HG03280 (cell line): Measurements from ENCODE around the gene PCDHGA10.
A peak's percentile ranks its signal among the peaks of the same experiment; 100 is the strongest.
"Not testable (repeated sequence)": the region's sequence is repeated elsewhere in the genome, so short reads cannot be mapped to it uniquely, and the experiment has no call there.

Experiments used
- ATAC-seq: cut with Tn5 transposase; IDR thresholded peaks from one replicate; pipeline ENCODE4 v1.9.1; 2021; ENCODE audit warnings: mild to moderate bottlenecking, moderate library complexity; ENCODE audit not compliant: unreplicated experiment

The PCDHGA10 gene

DNA sequence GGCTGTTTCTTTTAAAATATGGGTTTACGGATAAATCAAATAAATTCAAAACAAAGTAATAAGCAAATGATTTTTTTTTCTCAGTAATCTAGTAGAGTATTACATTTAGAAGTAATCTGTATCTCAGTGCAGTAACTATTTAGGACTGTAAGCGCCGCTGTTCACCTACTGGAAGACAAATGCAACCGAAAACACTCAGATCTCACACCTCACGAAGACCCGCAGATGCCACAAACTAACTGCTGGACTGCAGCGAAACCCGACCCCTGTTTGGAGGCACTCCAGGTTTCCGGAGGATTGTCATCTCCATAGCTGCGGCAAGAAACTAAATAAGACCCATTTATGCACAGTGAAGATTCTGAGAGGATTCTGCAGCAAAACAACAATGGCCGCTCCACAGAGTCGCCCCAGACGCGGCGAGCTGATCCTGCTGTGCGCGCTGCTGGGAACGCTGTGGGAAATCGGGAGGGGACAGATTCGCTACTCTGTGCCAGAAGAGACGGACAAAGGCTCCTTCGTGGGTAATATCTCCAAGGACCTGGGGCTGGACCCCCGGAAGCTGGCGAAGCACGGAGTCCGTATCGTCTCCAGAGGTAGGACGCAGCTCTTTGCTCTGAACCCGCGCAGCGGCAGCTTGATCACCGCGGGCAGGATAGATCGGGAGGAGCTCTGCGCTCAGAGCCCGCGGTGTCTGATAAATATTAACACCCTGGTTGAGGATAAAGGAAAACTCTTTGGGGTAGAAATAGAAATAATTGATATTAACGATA is 20.2 kb upstream of the PCDHGA10 start, which contains the start of gene PCDHGA8:
PCDHGA8 (plus strand) TSS at position 205 of the 770 bp plus-strand sequence; CDS start at position 386, 181 bp downstream.
- no peak for ATAC-seq

DNA sequence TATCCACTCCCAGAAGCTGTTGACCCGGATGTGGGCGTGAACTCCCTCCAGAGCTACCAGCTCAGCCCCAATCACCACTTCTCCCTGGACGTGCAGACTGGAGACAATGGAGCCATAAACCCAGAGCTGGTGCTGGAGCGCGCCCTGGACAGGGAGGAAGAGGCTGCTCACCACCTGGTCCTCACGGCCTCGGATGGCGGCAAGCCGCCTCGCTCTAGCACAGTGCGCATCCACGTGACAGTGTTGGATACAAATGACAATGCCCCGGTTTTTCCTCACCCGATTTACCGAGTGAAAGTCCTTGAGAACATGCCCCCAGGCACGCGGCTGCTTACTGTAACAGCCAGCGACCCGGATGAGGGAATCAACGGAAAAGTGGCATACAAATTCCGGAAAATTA is 19.5 kb upstream of the PCDHGA10 start:
- ATAC-seq = no peak

DNA sequence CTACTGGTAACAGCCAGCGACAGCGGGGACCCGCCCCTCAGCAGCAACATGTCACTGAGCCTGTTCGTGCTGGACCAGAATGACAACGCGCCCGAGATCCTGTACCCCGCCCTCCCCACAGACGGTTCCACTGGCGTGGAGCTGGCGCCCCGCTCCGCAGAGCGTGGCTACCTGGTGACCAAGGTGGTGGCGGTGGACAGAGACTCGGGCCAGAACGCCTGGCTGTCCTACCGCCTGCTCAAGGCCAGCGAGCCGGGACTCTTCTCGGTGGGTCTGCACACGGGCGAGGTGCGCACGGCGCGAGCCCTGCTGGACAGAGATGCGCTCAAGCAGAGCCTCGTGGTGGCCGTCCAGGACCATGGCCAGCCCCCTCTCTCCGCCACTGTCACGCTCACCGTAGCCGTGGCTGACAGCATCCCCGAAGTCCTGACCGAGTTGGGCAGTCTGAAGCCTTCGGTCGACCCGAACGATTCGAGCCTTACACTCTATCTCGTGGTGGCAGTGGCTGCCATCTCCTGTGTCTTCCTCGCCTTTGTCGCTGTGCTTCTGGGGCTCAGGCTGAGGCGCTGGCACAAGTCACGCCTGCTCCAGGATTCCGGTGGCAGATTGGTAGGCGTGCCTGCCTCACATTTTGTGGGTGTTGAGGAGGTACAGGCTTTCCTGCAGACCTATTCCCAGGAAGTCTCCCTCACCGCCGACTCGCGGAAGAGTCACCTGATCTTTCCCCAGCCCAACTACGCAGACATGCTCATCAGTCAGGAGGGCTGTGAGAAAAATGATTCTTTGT is 18.2 kb upstream of the PCDHGA10 start:
- not testable (repeated sequence) for ATAC-seq

- not testable (repeated sequence) for ATAC-seq
Measured at GRCh38 chr5:141397756-141398551, 14.8 kb upstream of the PCDHGA10 start, which contains the start of gene PCDHGB5. PCDHGB5 (plus strand) TSS chr5:141397947; CDS start chr5:141398128, 181 bp downstream.

GRCh38 chr5:141398608-141399007 is 14.2 kb upstream of the PCDHGA10 start:
- no peak for ATAC-seq

DNA sequence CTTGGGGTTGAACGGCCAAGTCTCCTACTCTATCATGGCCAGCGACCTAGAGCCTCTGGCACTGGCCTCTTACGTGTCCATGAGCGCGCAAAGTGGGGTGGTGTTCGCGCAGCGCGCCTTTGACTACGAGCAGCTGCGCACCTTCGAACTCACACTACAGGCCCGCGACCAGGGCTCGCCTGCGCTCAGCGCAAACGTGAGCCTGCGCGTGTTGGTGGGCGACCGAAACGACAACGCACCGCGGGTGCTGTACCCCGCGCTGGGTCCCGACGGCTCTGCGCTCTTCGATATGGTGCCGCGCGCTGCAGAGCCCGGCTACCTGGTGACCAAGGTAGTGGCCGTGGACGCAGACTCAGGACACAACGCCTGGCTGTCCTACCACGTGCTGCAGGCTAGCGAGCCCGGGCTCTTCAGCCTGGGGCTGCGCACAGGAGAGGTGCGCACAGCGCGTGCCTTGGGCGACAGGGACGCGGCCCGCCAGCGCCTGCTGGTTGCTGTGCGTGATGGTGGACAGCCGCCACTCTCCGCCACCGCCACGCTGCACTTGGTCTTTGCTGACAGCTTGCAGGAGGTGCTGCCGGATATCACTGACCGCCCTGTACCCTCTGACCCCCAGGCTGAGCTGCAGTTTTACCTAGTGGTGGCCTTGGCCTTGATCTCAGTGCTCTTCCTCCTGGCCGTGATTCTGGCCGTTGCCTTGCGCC is 13.1 kb upstream of the PCDHGA10 start:
- ATAC-seq = no peak

DNA sequence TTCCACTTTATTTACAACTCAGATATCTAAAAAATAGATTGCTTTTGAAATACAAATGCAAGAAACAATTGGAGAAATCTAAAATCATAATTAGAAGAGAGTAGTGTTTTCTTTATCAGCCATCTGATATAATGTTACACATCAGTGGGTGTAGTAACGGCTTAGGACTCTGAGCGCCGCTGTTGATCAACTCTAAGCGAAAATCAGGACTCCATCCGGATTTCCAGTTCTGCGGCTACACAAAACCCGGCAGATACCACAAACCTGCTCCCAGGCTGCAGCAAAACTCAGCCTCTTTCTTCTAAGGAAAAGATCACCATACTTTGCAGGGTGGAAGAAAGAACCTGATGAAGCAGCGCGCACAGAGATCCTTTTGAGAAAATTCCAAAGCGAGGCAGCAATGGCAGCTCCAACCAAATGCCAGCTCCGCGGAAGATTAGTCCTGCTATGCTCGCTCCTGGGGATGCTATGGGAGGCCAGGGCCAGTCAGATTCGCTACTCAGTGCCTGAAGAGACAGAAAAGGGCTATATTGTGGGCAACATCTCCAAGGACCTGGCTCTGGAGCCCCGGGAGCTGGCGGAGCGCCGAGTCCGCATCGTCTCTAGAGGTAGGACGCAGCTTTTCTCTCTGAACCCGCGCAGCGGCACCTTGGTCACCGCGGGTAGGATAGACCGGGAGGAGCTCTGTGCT is 10.1 kb upstream of the PCDHGA10 start, which contains the start of gene PCDHGA9:
PCDHGA9 (plus strand) TSS at position 226 of the 691 bp plus-strand sequence; CDS start at position 401, 175 bp downstream.
- no peak for ATAC-seq

- no peak for ATAC-seq
Measured at GRCh38 chr5:141403387-141403786, 9.4 kb upstream of the PCDHGA10 start.

GRCh38 chr5:141407790-141408505 is 4.8 kb upstream of the PCDHGA10 start, which contains the start of gene PCDHGB6:
PCDHGB6 (plus strand) TSS chr5:141408021; CDS start chr5:141408203, 182 bp downstream.
- ATAC-seq = peak; percentile 66

- ATAC-seq = no peak
Measured at GRCh38 chr5:141409598-141410306, 3.0 kb upstream of the PCDHGA10 start.

- ATAC-seq = no peak
Measured at GRCh38 chr5:141411575-141411974, 1.2 kb upstream of the PCDHGA10 start.

- no peak for ATAC-seq
Measured at GRCh38 chr5:141413540-141414069, 818 bp downstream of the PCDHGA10 start.

DNA sequence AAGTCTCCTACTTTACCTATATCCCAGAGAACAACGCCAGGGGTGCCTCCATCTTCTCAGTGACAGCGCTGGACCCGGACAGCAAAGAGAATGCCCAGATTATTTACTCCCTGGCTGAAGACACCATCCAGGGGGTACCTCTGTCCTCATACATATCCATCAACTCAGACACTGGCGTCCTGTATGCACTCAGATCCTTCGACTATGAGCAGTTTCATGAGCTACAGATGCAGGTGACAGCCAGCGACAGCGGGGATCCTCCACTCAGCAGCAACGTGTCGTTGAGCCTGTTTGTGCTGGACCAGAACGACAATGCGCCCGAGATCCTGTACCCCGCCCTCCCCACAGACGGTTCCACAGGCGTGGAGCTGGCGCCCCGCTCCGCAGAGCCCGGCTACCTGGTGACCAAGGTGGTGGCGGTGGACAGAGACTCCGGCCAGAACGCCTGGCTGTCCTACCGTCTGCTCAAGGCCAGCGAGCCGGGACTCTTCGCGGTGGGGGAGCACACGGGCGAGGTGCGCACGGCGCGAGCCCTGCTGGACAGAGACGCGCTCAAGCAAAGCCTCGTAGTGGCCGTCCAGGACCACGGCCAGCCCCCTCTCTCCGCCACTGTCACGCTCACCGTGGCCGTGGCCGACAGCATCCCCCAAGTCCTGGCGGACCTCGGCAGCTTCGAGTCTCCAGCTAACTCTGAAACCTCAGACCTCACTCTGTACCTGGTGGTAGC is 1.9 kb downstream of the PCDHGA10 start:
- ATAC-seq = not testable (repeated sequence)

DNA sequence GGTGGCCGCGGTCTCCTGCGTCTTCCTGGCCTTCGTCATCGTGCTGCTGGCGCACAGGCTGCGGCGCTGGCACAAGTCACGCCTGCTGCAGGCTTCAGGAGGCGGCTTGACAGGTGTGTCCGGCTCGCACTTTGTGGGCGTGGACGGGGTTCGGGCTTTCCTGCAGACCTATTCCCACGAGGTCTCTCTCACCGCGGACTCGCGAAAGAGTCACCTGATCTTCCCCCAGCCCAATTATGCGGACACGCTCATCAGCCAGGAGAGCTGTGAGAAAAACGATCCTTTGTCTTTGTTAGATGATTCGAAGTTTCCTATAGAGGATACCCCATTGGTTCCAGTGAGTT is 2.5 kb downstream of the PCDHGA10 start:
- not testable (repeated sequence) for ATAC-seq

GRCh38 chr5:141417494-141418172 is 4.8 kb downstream of the PCDHGA10 start, which contains the start of gene PCDHGB7:
PCDHGB7 (plus strand) TSS chr5:141417677; CDS start chr5:141417860, 183 bp downstream.
- ATAC-seq = not testable (repeated sequence)

DNA sequence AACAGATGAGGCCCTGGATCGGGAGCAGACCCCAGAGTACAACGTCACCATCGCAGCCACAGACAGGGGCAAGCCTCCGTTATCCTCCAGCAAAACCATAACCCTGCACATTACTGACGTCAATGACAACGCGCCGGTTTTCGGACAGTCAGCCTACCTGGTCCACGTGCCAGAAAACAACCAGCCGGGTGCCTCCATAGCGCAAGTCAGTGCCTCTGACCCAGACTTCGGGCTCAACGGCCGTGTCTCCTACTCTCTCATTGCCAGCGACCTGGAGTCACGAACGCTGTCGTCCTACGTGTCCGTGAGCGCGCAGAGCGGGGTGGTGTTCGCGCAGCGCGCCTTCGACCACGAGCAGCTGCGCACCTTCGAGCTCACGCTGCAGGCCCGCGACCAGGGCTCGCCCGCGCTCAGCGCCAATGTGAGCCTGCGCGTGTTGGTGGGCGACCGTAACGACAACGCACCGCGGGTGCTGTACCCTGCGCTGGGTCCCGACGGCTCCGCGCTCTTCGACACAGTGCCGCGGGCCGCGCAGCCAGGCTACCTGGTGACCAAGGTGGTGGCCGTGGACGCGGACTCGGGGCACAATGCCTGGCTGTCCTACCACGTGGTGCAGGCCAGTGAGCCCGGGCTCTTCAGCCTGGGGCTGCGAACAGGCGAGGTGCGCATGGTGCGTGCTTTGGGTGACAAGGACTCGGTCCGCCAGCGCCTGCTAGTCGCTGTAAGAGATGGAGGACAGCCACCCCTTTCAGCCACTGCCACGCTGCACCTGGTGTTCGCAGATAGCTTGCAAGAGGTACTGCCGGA is 6.5 kb downstream of the PCDHGA10 start:
- no peak for ATAC-seq
